GM20000 (cell line): ENCODE data around the gene TUBB1.

ENCODE experiments used
- DNase-seq: peaks from one replicate; pipeline ENCODE4 v3.0.0; 2012; ENCODE audit warnings: low spot score
- TF ChIP-seq, protein P1 (sequence below): IDR thresholded peaks from 2 replicates; pipeline ENCODE4 v1.5.1; 2012; ENCODE audit warnings: mild to moderate bottlenecking, control low read depth; ENCODE audit errors: extremely low read depth, missing control alignments

The TUBB1 gene

DNA sequence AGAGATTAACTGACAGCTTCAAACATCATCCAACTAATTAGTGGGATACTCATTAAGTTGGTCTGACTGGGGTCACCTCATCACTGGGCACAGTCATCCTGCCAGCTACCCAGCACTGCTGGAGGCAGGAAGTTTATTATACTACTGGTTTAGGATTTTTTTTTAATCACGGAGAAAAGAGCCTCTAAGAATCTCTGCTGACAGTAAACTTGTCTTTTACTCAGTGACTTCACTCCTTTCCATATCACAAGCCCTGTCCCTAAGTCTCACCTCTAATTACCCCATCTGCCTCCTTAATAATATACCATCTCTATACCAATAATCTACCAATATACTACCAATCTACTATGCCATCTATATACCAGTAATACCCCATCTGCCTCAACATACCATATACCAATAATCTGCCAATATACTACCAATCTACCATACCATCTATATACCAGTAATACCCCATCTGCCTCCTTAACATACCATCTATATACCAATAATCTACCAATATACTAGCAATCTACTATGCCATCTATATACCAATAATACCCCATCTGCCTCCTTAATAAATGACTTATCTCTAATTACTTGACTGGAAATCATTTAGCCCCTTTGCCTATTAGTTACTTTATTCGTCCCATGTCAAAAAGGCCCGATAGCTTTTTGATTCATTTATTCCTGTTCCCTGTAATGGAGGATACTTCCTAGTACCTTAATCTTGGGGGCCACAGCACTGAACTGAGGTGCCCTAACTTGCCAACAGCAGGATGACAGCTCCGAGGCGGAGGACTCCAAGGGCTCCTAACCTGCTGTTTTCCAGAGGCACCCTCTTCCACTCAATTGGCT is 7.9 kb downstream of the TUBB1 start:
- no peak for DNase-seq
- TF ChIP-seq, protein P1, sequence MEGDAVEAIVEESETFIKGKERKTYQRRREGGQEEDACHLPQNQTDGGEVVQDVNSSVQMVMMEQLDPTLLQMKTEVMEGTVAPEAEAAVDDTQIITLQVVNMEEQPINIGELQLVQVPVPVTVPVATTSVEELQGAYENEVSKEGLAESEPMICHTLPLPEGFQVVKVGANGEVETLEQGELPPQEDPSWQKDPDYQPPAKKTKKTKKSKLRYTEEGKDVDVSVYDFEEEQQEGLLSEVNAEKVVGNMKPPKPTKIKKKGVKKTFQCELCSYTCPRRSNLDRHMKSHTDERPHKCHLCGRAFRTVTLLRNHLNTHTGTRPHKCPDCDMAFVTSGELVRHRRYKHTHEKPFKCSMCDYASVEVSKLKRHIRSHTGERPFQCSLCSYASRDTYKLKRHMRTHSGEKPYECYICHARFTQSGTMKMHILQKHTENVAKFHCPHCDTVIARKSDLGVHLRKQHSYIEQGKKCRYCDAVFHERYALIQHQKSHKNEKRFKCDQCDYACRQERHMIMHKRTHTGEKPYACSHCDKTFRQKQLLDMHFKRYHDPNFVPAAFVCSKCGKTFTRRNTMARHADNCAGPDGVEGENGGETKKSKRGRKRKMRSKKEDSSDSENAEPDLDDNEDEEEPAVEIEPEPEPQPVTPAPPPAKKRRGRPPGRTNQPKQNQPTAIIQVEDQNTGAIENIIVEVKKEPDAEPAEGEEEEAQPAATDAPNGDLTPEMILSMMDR: no peak

DNA sequence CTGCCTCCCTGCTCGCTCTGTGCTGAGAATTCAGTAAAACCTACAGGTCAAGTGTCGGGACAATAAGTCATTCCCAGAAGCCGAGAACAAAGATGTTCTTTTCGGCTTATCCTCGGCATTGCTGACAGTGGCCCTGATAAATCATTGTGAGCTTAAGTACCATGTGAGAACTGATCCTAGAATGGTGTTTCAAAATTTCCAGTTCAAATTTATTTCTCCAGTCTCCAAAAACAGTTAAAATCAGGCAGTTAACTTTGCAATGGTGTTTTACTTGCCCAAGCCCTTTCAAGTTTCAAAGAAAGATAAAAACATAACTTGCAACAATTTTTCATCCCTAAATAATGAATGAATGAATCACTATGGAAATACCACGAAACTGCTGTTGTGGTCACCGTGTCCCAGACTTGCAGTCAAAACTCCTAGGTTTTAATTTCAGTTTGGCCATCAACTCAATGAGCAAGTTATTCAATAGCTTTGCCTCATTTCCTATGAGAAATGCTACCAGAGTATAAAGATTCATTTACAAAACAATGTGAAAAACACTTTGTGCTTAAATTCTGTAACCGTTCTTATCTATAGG is 8.6 kb downstream of the TUBB1 start:
- no peak for DNase-seq
- TF ChIP-seq, protein P1: no peak

DNA sequence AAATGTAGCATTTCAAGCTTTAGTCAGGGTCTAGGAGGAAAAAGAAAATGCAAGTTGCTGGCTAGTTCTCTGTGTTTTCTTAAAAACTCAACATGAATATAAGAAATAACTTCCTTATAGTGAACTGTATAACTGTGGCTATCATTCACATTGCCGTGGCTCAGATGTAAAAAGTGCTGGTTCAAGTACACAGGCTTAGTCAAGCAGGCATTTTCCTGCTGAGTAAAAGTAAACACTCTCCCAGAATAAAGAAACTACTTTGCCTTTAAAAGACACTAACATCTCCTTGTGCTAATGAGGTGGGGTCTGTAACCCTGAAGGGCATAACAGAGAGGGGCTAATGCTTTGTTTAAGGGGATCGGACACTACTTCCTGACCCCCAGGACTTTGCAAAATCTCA is 9.6 kb downstream of the TUBB1 start:
- TF ChIP-seq, protein P1: no peak
- no peak for DNase-seq

DNA sequence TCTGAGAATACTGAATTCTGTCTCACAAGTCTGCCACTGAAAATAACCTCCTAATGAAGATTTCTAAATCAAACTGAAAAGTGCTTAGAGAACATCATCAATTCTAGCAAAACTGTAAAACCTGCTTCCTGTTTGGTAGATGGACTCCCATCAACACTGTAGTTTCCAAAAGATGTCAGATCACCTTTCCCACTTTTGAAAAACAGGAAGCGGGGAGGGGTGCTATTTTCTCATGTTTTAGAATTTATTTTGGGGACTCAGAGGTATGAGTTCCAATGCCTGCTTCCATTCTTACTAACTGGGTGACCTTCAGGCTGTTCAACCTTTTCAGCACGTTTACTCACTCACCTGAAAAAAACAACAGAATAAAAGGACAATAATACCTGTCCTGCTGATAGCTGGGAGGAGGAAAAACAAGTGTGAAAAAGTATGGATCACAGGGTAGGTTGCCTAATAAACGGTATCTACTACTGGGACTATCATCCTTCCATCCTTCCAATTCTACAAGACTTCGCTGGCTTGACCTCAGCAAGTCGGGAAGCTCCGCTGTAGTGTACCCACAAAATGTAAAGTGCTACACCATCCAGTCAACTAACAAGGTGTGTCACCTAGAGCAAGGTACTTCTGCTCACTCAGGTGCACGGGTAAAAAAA is 11.8 kb downstream of the TUBB1 start:
- TF ChIP-seq, protein P1: no peak
- DNase-seq: no peak

DNA sequence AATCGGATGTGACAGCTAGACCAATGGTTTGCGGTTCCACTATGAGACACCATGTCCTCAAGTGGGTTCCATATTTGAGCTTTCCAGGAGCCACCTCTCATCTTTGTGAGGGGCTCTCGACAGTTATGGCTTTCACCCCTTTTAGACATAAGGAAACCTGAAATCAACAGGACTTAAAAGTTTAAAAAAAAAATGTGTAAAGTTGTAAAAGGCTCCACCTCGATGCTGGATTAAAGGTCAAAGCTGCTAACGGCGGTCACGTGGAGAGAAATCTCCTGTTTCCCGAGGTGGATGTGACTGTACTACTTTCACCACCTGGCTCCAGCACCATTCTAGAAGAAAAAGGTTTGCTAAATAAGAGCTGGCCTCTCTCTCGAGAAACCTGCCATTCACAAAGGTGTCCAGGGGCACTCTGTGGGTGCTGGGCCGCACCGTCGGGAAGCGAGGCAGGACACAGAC is 12.4 kb downstream of the TUBB1 start:
- TF ChIP-seq, protein P1: no peak
- DNase-seq: no peak

DNA sequence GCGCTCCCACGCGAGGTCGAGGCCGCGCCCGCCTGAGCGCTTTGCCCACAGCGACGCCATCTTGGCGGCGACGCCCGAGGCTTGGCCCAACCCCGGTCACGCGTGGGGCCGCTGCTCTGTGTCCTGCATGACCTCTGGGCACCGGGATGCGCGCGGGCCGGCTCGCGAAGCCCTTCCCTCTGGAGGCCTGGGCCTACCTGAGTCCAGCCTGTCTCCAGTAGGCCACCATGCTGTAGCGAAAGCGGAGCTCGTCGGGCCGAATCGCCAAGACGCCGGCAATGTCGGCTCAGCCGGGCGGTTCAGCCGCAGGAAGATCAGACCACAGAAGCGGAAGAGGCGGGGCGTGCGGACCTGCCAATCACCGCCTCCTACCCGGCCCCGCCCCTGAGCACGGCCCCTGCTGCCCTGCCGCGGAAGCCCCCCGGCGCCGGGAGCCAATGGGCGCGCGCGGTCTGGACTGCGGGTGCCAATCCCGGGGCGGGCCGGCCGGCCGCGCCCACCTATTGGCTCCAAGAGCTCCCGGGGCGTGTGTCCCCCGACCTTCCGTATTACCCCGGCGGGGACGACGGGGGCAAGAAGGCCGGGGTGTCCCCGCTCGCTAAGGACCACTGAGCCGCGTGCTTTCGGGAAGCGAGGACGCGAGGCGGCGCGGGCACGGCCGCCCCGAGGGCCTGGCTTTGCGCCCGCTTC is 12.9 kb downstream of the TUBB1 start, which contains the start of gene ATP5F1E:
Gene ATP5F1E, minus strand, starts transcription at position 313 of the 690 bp plus-strand sequence. Its CDS starts 84 bp downstream, at position 229.
- peak; percentile 98 for DNase-seq
- TF ChIP-seq, protein P1: no peak
